Measurements from ENCODE around the gene HAPSTR1.

Gene HAPSTR1

GRCh38 chr16:9097266-9098219, 6.1 kb downstream of the HAPSTR1 start:
- DNase-seq: no peak

GRCh38 chr16:9098377-9099090, 7.1 kb downstream of the HAPSTR1 start:
- DNase-seq: no peak

- DNase-seq: peak; percentile 45
These were observed 7.7 kb downstream of the HAPSTR1 start for GRCh38 chr16:9099131-9099625.

GRCh38 chr16:9102379-9102778, 10.9 kb downstream of the HAPSTR1 start:
- peak; percentile 22 for DNase-seq

- DNase-seq: no peak
These were observed 11.5 kb downstream of the HAPSTR1 start for GRCh38 chr16:9102943-9103342.

- DNase-seq: no peak
These were observed 12.1 kb downstream of the HAPSTR1 start for GRCh38 chr16:9103546-9103945.

- DNase-seq: no peak
These were observed 13.7 kb downstream of the HAPSTR1 start for GRCh38 chr16:9105189-9105588.

- DNase-seq: no peak
These were observed 15.9 kb downstream of the HAPSTR1 start for GRCh38 chr16:9107025-9107970.

GRCh38 chr16:9109255-9109654, 17.8 kb downstream of the HAPSTR1 start:
- no peak for DNase-seq

- DNase-seq: no peak
These were observed 20.9 kb downstream of the HAPSTR1 start for GRCh38 chr16:9112166-9112843.

- no peak for DNase-seq
These were observed 21.4 kb downstream of the HAPSTR1 start for GRCh38 chr16:9112844-9113186.

GRCh38 chr16:9113707-9114106, 22.3 kb downstream of the HAPSTR1 start:
- DNase-seq: no peak

- no peak for DNase-seq
These were observed 22.7 kb downstream of the HAPSTR1 start for GRCh38 chr16:9114112-9114511.

GRCh38 chr16:9114842-9115241, 23.4 kb downstream of the HAPSTR1 start:
- no peak for DNase-seq

- no peak for DNase-seq
These were observed 23.8 kb downstream of the HAPSTR1 start for GRCh38 chr16:9115277-9115676.

GRCh38 chr16:9116141-9116540, 24.7 kb downstream of the HAPSTR1 start:
- DNase-seq: no peak

GRCh38 chr16:9118170-9118569, 26.7 kb downstream of the HAPSTR1 start:
- DNase-seq: no peak

GRCh38 chr16:9119795-9120194, 28.4 kb downstream of the HAPSTR1 start:
- DNase-seq: no peak

GRCh38 chr16:9122342-9122741, 30.9 kb downstream of the HAPSTR1 start:
- no peak for DNase-seq

GRCh38 chr16:9122969-9123368, 31.5 kb downstream of the HAPSTR1 start:
- no peak for DNase-seq

GRCh38 chr16:9123401-9123800, 32.0 kb downstream of the HAPSTR1 start:
- no peak for DNase-seq

- peak; percentile 52 for DNase-seq
These were observed 32.4 kb downstream of the HAPSTR1 start for GRCh38 chr16:9123871-9124270.
